NT2/D1 (cell line): Measurements from ENCODE around the gene GRB10.

Source experiments
- SUZ12 ChIP-seq: IDR thresholded peaks from 2 replicates; pipeline ENCODE4 v1.6.1; 2011; ENCODE audit not compliant: insufficient read length, insufficient read depth; ENCODE audit errors: extremely low read depth
- YY1 ChIP-seq: IDR thresholded peaks from 2 replicates; pipeline ENCODE4 v1.6.1; 2011; ENCODE audit not compliant: insufficient read length, insufficient read depth
- ZNF274 ChIP-seq: IDR thresholded peaks from 2 replicates; pipeline ENCODE4 v1.6.1; 2011; ENCODE audit warnings: mild to moderate bottlenecking, low read depth, low read length

GRCh38 chr7:50684713-50685075, 98.0 kb downstream of the GRB10 start:
- TF ChIP-seq YY1 (no peak), SUZ12 (no peak), ZNF274 (no peak)
